ENCODE measurements around the gene FAM53B. TPM values are rescaled to one million over a fixed set of nuclear protein-coding genes. Genes with fewer than 3 reads are reported as not detected.

FAM53B gene
- total and polyA plus RNA-seq, 2 experiments from 2014 or later, result 2.1 to 10.1 TPM

DNA sequence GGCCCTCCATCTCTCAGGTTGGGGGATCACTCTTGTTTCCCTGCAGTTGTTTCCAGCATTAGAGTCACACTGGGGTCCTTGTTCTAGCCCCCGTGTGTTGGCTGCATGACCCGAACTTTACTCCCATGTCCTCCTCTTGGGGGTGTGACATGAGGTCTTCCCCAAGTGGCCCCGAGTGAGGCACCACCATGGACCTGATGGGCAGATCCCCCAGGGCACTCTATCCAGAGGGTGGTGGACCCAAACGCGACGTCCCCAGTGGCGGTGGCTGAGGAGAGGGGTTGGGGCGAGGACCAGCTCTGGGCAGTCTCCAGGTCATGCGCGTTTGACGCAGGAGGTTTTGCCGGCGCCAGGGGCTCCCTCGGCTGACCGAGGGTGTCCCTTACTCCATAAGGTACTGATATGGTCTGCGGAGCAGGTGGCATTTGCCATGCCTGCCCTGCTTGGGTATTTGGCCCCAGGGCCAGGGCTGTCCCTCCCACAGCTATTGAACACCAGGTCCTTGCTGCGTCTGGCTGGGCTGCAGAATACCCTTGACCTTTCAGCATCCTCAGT is 150.7 kb downstream of the FAM53B start:
- TF ChIP-seq EZH2 (IDR thresholded peaks at IDR 0.05; ENCODE audit: insufficient read depth, poor library complexity, severe bottlenecking) (no peak), EZH2phosphoT487 (IDR thresholded peaks at IDR 0.05; ENCODE audit: insufficient read depth, low read depth) (no peak)
- Histone ChIP-seq H3K4me2 (ENCODE audit: unreplicated experiment) (no peak overlapping the region), H4K20me1 (ENCODE audit: insufficient read depth) (no peaks in the 10 kb centered on the region), H3K36me3 (ENCODE audit: low read depth) (no peaks in the 10 kb centered on the region), H3K4me3 (no peak overlapping the region), H3K9me3 (ENCODE audit: low read depth) (no peaks in the 10 kb centered on the region), H3K27ac (no peak overlapping the region), H3K9ac (no peak overlapping the region), H3K27me3 (replicated peaks; ENCODE audit: insufficient read depth) (no peaks in the 10 kb centered on the region), H3K9me2 (ENCODE audit: insufficient read depth) (no peaks in the 10 kb centered on the region), H3K79me2 (ENCODE audit: insufficient read depth) (no peaks in the 10 kb centered on the region), H3K4me1 (ENCODE audit: insufficient read depth) (no peaks in the 10 kb centered on the region), H3F3A (ENCODE audit: insufficient read depth) (no peaks in the 10 kb centered on the region), H2AFZ (no peak overlapping the region)
- WGBS, 2 experiments (ENCODE audit: low coverage in 1 of 2, low lambda C conversion rate in 2 of 2, missing lambda C conversion rate in 2 of 2), result 93 to 96% methylated on average over 17 of the region's 17 CpGs
- in situ Hi-C loops (cut with MboI), result no loop called here
- no peak for DNase-seq

DNA sequence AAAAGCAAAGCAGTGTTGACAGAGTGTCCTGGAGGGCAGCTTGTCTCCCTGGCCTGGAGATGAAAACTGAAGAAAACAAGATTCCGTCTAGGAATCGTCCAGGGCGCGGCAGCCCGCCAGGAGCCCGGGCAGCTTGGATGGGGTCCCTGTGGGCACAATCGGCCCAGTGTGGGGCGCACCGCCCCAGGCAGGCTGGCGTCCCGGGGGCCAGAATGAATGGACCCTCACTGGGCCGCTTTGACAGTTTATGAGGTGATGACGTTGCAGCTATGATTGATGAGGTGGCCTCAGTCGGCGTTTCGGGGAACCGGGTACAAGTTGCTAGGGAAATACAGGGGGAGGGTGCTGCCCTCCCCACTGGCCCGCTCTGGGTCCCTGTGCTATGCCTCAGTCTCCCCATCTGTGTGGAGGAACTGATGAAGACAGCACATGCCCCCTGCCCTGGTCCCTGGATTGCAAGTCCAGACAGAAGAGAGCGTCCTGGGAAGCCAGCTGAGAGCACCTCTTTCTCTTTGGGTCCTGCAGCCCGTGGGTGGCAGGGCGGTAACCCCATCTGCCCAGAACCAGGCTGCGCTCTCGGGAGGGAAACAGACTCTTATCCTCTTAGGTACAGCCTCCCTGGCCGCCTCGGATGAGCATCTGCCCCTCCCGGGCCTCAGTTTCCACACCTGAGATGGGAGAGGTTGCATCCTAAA is 151.3 kb downstream of the FAM53B start:
- DNase-seq, result no peak
- Histone ChIP-seq H3K36me3 (ENCODE audit: low read depth) (no peaks in the 10 kb centered on the region), H2AFZ (no peak overlapping the region)

DNA sequence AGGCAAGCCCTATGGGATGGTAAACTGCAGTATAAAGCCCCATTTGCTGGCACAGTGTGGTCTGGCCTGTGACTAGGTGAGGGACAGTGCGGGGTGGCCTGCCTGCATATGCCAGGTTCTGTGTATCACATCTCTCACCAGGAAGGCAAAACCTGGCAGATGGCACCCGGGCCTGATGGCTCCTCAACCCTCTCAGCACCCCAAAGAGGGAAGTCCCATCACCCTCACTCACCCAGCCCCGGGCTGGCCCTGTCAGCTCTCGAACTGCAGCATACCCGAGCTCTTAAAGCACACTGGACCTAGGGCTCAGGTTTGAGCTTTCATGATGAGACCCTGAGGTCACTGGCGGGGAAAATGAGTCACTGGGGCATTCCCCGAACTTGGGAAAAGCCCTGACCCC is 152.1 kb downstream of the FAM53B start:
- Histone ChIP-seq H3K27me3 (replicated peaks; ENCODE audit: insufficient read depth) (no peaks in the 10 kb centered on the region), H4K20me1 (ENCODE audit: insufficient read depth) (no peaks in the 10 kb centered on the region), H3K4me3 (no peak overlapping the region), H3K4me1 (ENCODE audit: insufficient read depth) (no peaks in the 10 kb centered on the region), H2AFZ (no peak overlapping the region), H3K4me2 (ENCODE audit: unreplicated experiment) (no peak overlapping the region), H3K9ac (no peak overlapping the region), H3K9me2 (ENCODE audit: insufficient read depth) (no peaks in the 10 kb centered on the region), H3K9me3 (ENCODE audit: low read depth) (no peaks in the 10 kb centered on the region), H3K36me3 (ENCODE audit: low read depth) (no peaks in the 10 kb centered on the region), H3K27ac (no peak overlapping the region), H3K79me2 (ENCODE audit: insufficient read depth) (no peaks in the 10 kb centered on the region), H3F3A (ENCODE audit: insufficient read depth) (no peaks in the 10 kb centered on the region)
- no peak for DNase-seq
- in situ Hi-C loops (cut with MboI), result no loop called here
- no peak for TF ChIP-seq EZH2 (IDR thresholded peaks at IDR 0.05; ENCODE audit: insufficient read depth, poor library complexity, severe bottlenecking)
- TF ChIP-seq EZH2phosphoT487 (IDR thresholded peaks at IDR 0.05; ENCODE audit: insufficient read depth, low read depth), result no peak
- WGBS, 2 experiments (ENCODE audit: low coverage in 1 of 2, low lambda C conversion rate in 2 of 2, missing lambda C conversion rate in 2 of 2), result 72 to 83% methylated on average over 6 to 7 of the region's 7 CpGs

More for the DNA sequence above, 151.3 kb downstream of the FAM53B start:
- no peak overlapping the region for H3K4me2 ChIP-seq (ENCODE audit: unreplicated experiment)
- H3K9me2 ChIP-seq (ENCODE audit: insufficient read depth), result no peaks in the 10 kb centered on the region
- H3K9ac ChIP-seq, result no peak overlapping the region
- H3F3A ChIP-seq (ENCODE audit: insufficient read depth), result no peaks in the 10 kb centered on the region
- H3K9me3 ChIP-seq (ENCODE audit: low read depth), result no peaks in the 10 kb centered on the region
- in situ Hi-C loops (cut with MboI), result no loop called here
- H3K4me3 ChIP-seq, result no peak overlapping the region
- TF ChIP-seq EZH2 (IDR thresholded peaks at IDR 0.05; ENCODE audit: insufficient read depth, poor library complexity, severe bottlenecking) (no peak), EZH2phosphoT487 (IDR thresholded peaks at IDR 0.05; ENCODE audit: insufficient read depth, low read depth) (no peak)
- H3K27ac ChIP-seq, result no peak overlapping the region
- no peaks in the 10 kb centered on the region for H3K4me1 ChIP-seq (ENCODE audit: insufficient read depth)
- H3K27me3 ChIP-seq (replicated peaks; ENCODE audit: insufficient read depth), result no peaks in the 10 kb centered on the region
- H3K79me2 ChIP-seq (ENCODE audit: insufficient read depth), result no peaks in the 10 kb centered on the region
- no peaks in the 10 kb centered on the region for H4K20me1 ChIP-seq (ENCODE audit: insufficient read depth)
- 59 to 60% methylated on average over 26 of the region's 26 CpGs for WGBS, 2 experiments (ENCODE audit: low coverage in 1 of 2, low lambda C conversion rate in 2 of 2, missing lambda C conversion rate in 2 of 2)

DNA sequence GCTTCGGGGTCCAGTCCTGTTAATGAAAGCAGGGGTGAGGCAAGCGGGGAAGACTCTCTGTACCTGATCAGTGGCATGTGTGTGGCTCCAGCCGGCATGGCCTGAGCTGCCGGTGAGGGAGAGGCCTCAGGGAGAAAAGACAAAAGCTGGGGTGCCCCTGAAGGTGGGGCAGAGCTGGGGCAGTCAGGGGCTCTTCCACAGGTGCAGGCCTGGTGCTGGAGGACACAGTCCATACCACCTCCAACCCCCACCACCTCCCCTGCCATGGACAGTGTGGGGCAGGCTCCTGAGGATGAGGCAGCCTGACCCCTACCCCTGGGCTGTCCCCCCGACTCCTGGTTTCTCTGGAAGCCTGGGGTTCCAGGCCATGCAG is 153.1 kb downstream of the FAM53B start:
- no peak overlapping the region for H3K9ac ChIP-seq

More for the DNA sequence above, 153.1 kb downstream of the FAM53B start:
- Histone ChIP-seq H3K4me3 (no peak overlapping the region), H3K4me2 (ENCODE audit: unreplicated experiment) (no peak overlapping the region), H3K27ac (no peak overlapping the region), H3K79me2 (ENCODE audit: insufficient read depth) (no peaks in the 10 kb centered on the region), H2AFZ (no peak overlapping the region), H3K9me2 (ENCODE audit: insufficient read depth) (no peaks in the 10 kb centered on the region), H3F3A (ENCODE audit: insufficient read depth) (no peaks in the 10 kb centered on the region), H3K9me3 (ENCODE audit: low read depth) (no peaks in the 10 kb centered on the region), H3K36me3 (ENCODE audit: low read depth) (no peaks in the 10 kb centered on the region), H3K27me3 (replicated peaks; ENCODE audit: insufficient read depth) (no peaks in the 10 kb centered on the region), H3K4me1 (ENCODE audit: insufficient read depth) (no peaks in the 10 kb centered on the region), H4K20me1 (ENCODE audit: insufficient read depth) (no peaks in the 10 kb centered on the region)
- in situ Hi-C loops (cut with MboI), result no loop called here
- DNase-seq, result no peak
- WGBS, 2 experiments (ENCODE audit: low coverage in 1 of 2, low lambda C conversion rate in 2 of 2, missing lambda C conversion rate in 2 of 2), result 57 to 89% methylated on average over 2 to 5 of the region's 5 CpGs
- no peak for TF ChIP-seq EZH2 (IDR thresholded peaks at IDR 0.05; ENCODE audit: insufficient read depth, poor library complexity, severe bottlenecking)
- no peak for TF ChIP-seq EZH2phosphoT487 (IDR thresholded peaks at IDR 0.05; ENCODE audit: insufficient read depth, low read depth)
